Suprapubic skin (tissue), 4 donors: ENCODE results near the gene SLC38A9. TPM values are rescaled to one million over a fixed set of nuclear protein-coding genes. Genes with fewer than 3 reads are reported as not detected.
"Not testable (repeated sequence)": the region's sequence is repeated elsewhere in the genome, so short reads cannot be mapped to it uniquely, and the experiment has no call there.

Source experiments
- DNase-seq, 2 donors: peaks; one replicate each; pipeline ENCODE4 v3.0.0-alpha.2; 2019; ENCODE audit warnings: low spot score in 2 of 2
- H3K27ac ChIP-seq: fragments of 200-600 bp; sonication (generic); one replicate; pipeline ENCODE4 v1.5.1; 2019
- H3K27me3 ChIP-seq: fragments of 200-600 bp; sonication (generic); one replicate; pipeline ENCODE4 v1.5.1; 2019
- H3K36me3 ChIP-seq: fragments of 200-600 bp; sonication (generic); one replicate; pipeline ENCODE4 v1.5.1; 2019
- H3K4me1 ChIP-seq: fragments of 200-600 bp; sonication (generic); one replicate; pipeline ENCODE4 v1.5.1; 2019
- H3K4me3 ChIP-seq: fragments of 200-600 bp; sonication (generic); one replicate; pipeline ENCODE4 v1.5.1; 2019; ENCODE audit warnings: mild to moderate bottlenecking
- H3K9me3 ChIP-seq: fragments of 200-600 bp; sonication (generic); one replicate; pipeline ENCODE4 v1.5.1; 2019
- EP300 ChIP-seq: sonication (generic); formaldehyde crosslinking; IDR thresholded peaks from one replicate; pipeline ENCODE4 v1.6.1; 2017; ENCODE audit warnings: antibody characterized with exemption
- POLR2A ChIP-seq, 2 donors: fragments of 450-650 bp; IDR thresholded peaks; one replicate each; pipeline ENCODE4 v1.6.1; 2017; ENCODE audit warnings: antibody characterized with exemption in 2 of 2, mild to moderate bottlenecking in 2 of 2, moderate library complexity in 2 of 2
- POLR2AphosphoS5 ChIP-seq, 3 donors: sonication (generic); formaldehyde crosslinking; IDR thresholded peaks; one replicate each; pipeline ENCODE4 v1.6.1; 2017; ENCODE audit warnings: antibody characterized with exemption in 3 of 3
- WGBS: methylation state at CpG from one replicate; pipeline ENCODE4 v1.1.5; 2018; 5-methylcytosine and 5-hydroxymethylcytosine counted together
- total RNA-seq, 4 donors: library from RNA; depleted of rRNA; stranded (reverse); fragments of >200 nt; gene quantifications; one replicate each; pipeline ENCODE4 v1.1.0, GENCODE V29; 2016
- TF ChIP-seq, protein P1 (sequence below), 2 donors: fragments of 200-600 bp in 1 of 2; fragments of 450-650 bp in 1 of 2; sonication (generic) in 1 of 2; IDR thresholded peaks; one replicate each; pipeline ENCODE4 v1.5.1; 2016 to 2019; ENCODE audit warnings: antibody characterized with exemption in 2 of 2, mild to moderate bottlenecking in 1 of 2, moderate library complexity in 1 of 2

The SLC38A9 gene, protein sequence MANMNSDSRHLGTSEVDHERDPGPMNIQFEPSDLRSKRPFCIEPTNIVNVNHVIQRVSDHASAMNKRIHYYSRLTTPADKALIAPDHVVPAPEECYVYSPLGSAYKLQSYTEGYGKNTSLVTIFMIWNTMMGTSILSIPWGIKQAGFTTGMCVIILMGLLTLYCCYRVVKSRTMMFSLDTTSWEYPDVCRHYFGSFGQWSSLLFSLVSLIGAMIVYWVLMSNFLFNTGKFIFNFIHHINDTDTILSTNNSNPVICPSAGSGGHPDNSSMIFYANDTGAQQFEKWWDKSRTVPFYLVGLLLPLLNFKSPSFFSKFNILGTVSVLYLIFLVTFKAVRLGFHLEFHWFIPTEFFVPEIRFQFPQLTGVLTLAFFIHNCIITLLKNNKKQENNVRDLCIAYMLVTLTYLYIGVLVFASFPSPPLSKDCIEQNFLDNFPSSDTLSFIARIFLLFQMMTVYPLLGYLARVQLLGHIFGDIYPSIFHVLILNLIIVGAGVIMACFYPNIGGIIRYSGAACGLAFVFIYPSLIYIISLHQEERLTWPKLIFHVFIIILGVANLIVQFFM
- 10 to 100 TPM; 13.9 to 52.6 (median 19.7) TPM for total RNA-seq

DNA sequence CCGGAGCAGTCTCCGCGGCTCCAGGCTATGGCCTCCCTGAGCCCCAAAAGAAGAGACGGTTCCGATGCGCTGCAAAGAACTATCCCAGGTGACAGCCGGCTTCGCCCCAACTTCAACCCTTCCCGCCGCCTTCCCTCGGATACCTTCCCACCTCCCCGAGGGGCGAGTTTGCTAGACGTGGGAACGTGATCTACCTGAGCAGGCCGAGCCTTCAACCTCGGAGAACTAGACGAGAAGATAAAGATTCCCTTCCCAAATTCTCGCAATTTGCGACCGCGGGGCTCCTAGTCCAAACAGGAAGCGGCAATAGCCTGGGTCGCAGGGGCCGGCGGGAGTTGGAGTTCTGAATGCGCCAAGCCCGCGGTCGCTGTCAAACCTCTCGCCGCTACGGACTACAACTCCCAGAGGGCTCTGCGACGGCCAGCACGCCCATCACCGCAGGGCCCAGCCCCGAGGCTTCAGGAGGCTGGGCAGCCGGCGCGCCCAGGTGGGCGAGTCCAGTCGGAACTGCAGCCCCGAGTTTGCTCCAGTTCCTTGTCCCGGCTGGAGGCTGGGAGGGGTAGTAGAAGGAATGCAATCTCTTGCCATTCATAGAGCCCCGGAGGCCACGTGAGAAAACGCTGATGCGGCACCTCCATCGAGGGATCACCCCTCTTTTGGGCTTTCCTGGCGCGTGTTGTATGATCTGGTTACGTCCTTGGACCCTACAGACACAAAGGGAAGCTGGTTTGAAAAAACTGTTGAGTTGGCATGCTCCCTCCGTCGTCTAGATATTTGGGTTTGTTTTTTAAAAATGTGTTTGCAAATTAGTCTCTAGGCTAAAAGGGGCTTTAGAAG, at the start of gene SLC38A9:
SLC38A9 (minus strand) TSS at position 302 of the 837 bp plus-strand sequence. CDS start 14,366 bp downstream, outside the sequence.
- 1% methylated on average over 32 of the region's 55 CpGs for WGBS
- Histone ChIP-seq H3K36me3 (no peaks in the 10 kb centered on the region), H3K4me1 (peaks cover 13% of the 10 kb centered on the region), H3K27ac (peak within 1 kb of the TSS; percentile 49), H3K4me3 (peak within 1 kb of the TSS; percentile 88), H3K27me3 (no peaks in the 10 kb centered on the region), H3K9me3 (no peaks in the 10 kb centered on the region)
- peak; percentile 97 for DNase-seq
- TF ChIP-seq, protein P1, sequence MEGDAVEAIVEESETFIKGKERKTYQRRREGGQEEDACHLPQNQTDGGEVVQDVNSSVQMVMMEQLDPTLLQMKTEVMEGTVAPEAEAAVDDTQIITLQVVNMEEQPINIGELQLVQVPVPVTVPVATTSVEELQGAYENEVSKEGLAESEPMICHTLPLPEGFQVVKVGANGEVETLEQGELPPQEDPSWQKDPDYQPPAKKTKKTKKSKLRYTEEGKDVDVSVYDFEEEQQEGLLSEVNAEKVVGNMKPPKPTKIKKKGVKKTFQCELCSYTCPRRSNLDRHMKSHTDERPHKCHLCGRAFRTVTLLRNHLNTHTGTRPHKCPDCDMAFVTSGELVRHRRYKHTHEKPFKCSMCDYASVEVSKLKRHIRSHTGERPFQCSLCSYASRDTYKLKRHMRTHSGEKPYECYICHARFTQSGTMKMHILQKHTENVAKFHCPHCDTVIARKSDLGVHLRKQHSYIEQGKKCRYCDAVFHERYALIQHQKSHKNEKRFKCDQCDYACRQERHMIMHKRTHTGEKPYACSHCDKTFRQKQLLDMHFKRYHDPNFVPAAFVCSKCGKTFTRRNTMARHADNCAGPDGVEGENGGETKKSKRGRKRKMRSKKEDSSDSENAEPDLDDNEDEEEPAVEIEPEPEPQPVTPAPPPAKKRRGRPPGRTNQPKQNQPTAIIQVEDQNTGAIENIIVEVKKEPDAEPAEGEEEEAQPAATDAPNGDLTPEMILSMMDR (IDR thresholded peaks at IDR 0.05) = no peak
- TF ChIP-seq POLR2A (IDR thresholded peaks at IDR 0.05) (no peak), EP300 (no peak), POLR2AphosphoS5 (IDR thresholded peaks at IDR 0.05) (no peak)

DNA sequence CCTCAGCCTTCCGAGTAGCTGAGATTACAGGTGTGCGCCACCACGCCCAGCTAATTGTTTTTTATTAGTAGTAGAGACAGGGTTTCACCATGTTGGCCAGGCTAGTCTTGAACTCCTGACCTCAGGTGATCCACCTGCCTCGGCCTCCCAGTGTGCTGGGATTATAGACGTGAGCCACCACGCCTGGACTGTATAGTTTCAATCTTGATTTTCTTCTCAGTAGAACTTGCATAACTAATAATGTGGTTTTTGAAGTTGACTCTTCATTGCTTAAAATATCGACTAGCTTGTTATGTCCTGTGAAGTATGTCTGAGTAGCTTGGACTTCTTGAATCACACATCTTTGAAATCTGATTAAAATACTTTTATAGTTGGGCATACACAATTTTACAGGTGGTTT, 49.6 kb upstream of the SLC38A9 start:
- 93% methylated on average over 7 of the region's 7 CpGs for WGBS

DNA sequence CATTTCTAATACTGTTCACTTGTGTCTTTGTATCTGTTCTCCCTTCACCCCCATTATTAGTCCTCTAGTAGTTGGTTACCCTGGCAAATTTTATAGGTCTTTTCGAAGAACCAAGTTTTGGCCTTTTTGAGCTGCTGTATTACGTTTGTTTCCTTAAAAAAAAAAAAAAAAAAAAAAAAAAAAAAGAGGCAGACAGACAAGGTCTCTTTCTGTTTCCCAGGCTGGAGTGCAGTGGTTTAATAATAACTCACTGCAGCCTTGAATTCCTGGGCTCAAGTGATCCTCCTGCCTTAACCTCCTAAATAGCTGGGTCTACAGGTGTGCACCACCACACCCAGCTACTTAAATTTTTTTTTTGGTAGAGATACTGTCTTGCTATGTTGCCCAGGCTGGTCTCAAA, 46.6 kb upstream of the SLC38A9 start:
- Histone ChIP-seq H3K4me3 (no peak overlapping the region), H3K27me3 (peaks cover 4% of the 10 kb centered on the region), H3K9me3 (no peaks in the 10 kb centered on the region), H3K4me1 (no peaks in the 10 kb centered on the region), H3K27ac (no peak overlapping the region), H3K36me3 (no peaks in the 10 kb centered on the region)
- 82% methylated on average over 2 of the region's 2 CpGs for WGBS
- no peak for DNase-seq
- no peak for TF ChIP-seq POLR2A (IDR thresholded peaks at IDR 0.05)
- no peak for TF ChIP-seq EP300
- no peak for TF ChIP-seq POLR2AphosphoS5 (IDR thresholded peaks at IDR 0.05)
- TF ChIP-seq, protein P1 (IDR thresholded peaks at IDR 0.05) = no peak

More for the DNA sequence above, 49.6 kb upstream of the SLC38A9 start:
- H3K27ac ChIP-seq, DNase-seq, H3K36me3 ChIP-seq, H3K4me3 ChIP-seq, H3K27me3 ChIP-seq, H3K9me3 ChIP-seq, H3K4me1 ChIP-seq: not testable (repeated sequence)

DNA sequence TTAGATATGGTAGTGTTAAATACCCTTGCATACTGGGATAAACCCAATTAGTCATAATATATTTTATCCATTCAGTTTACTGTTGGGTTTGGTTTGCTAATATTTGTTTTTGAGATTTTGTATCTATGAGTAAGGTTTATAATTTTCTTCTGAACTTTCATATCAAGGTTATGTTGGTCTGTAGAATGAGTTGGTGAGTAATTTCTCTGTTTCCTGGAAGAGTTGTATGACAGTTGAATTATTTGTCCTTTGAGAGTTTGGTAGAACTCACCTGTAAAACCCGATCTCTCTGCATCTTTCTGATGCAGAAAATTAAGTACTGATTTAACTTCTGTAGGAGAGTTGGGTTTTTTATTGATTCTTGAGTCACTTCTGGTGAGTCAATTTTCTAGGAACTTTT, 46.1 kb upstream of the SLC38A9 start:
- no peak for DNase-seq
- no peak overlapping the region for H3K27ac ChIP-seq

DNA sequence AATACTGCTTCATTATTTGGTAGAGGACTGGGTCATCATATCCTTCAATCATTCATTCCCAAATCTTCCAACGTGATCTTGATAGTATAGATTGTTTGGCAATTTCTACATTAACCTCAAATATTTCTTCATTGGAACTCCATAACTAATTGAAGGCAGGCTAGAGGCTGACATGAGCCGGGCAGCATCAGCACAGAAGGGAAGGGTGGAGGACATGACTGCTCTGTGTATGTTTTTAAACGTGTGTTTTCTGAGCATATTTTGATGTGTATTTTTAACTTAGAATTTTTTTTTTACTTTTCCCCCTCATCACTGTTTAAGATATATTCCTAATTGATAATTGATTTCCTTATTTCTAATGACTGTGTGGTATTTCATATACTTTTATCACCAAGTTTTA, 38.4 kb upstream of the SLC38A9 start:
- Histone ChIP-seq H3K4me1 (no peaks in the 10 kb centered on the region), H3K9me3 (no peaks in the 10 kb centered on the region), H3K4me3 (no peak overlapping the region), H3K36me3 (no peaks in the 10 kb centered on the region), H3K27ac (no peak overlapping the region), H3K27me3 (no peaks in the 10 kb centered on the region)
- no peak for DNase-seq
- WGBS = 80% methylated on average over 3 of the region's 3 CpGs
- TF ChIP-seq POLR2A (IDR thresholded peaks at IDR 0.05) = no peak
- TF ChIP-seq POLR2AphosphoS5 (IDR thresholded peaks at IDR 0.05) = no peak
- no peak for TF ChIP-seq EP300

More for the DNA sequence above, 46.1 kb upstream of the SLC38A9 start:
- H3K36me3 ChIP-seq = no peaks in the 10 kb centered on the region
- H3K27me3 ChIP-seq = peaks cover 4% of the 10 kb centered on the region
- TF ChIP-seq POLR2AphosphoS5 (IDR thresholded peaks at IDR 0.05) (no peak), POLR2A (IDR thresholded peaks at IDR 0.05) (no peak), EP300 (no peak)
- TF ChIP-seq, protein P1 (IDR thresholded peaks at IDR 0.05) = no peak
- no peaks in the 10 kb centered on the region for H3K4me1 ChIP-seq
- no peak overlapping the region for H3K4me3 ChIP-seq
- 79% methylated on average over 1 of the region's 1 CpG for WGBS
- H3K9me3 ChIP-seq = no peaks in the 10 kb centered on the region

DNA sequence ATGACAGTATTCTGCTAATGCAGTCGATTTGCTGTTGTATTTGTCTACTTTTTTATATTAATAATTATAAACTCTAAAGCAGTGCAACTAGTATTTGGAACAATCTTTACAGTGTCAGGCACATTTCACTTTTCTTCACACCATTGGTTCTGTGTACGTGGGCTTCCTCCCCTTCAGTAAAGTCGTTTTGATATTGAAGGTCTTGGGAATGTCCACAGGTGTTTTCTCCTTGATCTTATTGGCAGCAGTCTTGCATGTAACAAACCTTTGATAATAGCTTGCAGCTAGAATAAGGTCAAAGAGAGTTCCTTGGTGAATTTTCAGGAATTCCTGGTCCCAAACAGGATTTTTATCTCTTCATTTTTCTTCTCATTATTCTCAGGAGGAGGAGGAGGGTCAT, 37.9 kb upstream of the SLC38A9 start:
- TF ChIP-seq, protein P1 (IDR thresholded peaks at IDR 0.05) = no peak
- TF ChIP-seq POLR2AphosphoS5 (IDR thresholded peaks at IDR 0.05) (no peak), EP300 (no peak), POLR2A (IDR thresholded peaks at IDR 0.05) (no peak)
- H3K27me3 ChIP-seq = no peaks in the 10 kb centered on the region
- no peak overlapping the region for H3K4me3 ChIP-seq
- 56% methylated on average over 3 of the region's 3 CpGs for WGBS
- no peaks in the 10 kb centered on the region for H3K4me1 ChIP-seq
- H3K9me3 ChIP-seq = no peaks in the 10 kb centered on the region
- no peak overlapping the region for H3K27ac ChIP-seq
- DNase-seq = no peak
- no peaks in the 10 kb centered on the region for H3K36me3 ChIP-seq
